ENCODE data around the gene PRKCE. TPM values are rescaled to one million over a fixed set of nuclear protein-coding genes. Genes with fewer than 3 reads are reported as not detected.

Gene PRKCE
- total and polyA plus RNA-seq, 2 donors (not counting 3 experiments of a cell fraction or from before 2014, with no cell fraction given) = 27.9 to 33.9 TPM

DNA sequence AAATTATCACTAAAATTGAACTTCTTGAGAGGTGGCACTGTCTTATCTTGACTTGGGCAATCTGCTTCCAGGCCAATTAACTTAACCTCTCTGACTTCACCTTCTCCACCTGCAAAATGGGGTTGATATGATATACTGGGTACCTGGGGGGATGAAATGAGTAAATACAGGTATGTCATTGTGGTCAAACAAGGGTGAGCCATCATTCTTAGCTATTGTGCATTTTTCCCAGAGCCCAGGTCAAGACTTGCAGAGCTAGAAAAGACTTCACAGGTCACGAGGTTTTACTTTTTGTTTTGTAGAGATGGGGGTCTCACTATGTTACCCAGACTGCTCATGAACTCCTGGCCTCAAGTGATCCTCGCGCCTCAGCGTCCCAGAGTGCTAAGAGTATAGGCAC is 145.0 kb downstream of the PRKCE start:
- POLR2A ChIA-PET = no interaction called here
- dilution Hi-C loops (cut with MboI; ENCODE audit: extremely low pct_ligation_motif_present, low sequenced_read_pairs) = no loop called here
- no peak overlapping the region for H3K4me2 ChIP-seq (ENCODE audit: insufficient read depth, low read length)

More for the DNA sequence above, 145.0 kb downstream of the PRKCE start:
- no peaks in the 10 kb centered on the region for H3K36me3 ChIP-seq (ENCODE audit: control insufficient read depth in 2 of 2, extremely low read depth in 1 of 2, insufficient read depth in 2 of 2, low read length in 2 of 2)
- no peaks in the 10 kb centered on the region for H3K27me3 ChIP-seq (ENCODE audit: control insufficient read depth in 2 of 2, insufficient read depth in 2 of 2, low read length in 2 of 2)
- no TSS peak for BruUV-seq (replicated peaks)
- H3K9me1 ChIP-seq (replicated peaks; ENCODE audit: control insufficient read depth, extremely low read depth, insufficient read depth, low read length) = no peaks in the 10 kb centered on the region
- H3K9ac ChIP-seq (replicated peaks; ENCODE audit: extremely low read depth, insufficient read depth, low read length) = no peak overlapping the region
- no peaks in the 10 kb centered on the region for H4K20me1 ChIP-seq (replicated peaks; ENCODE audit: control insufficient read depth, extremely low read depth, insufficient read depth, low read length)
- TF ChIP-seq FOS (IDR thresholded peaks at IDR 0.05; ENCODE audit: borderline replicate concordance, insufficient read depth, low read length) (no peak), GATA2 (IDR thresholded peaks at IDR 0.05; ENCODE audit: insufficient read depth, insufficient read length, low read depth, low read length) (no peak), POLR2AphosphoS5 (IDR thresholded peaks at IDR 0.05; ENCODE audit: insufficient read depth, low read depth, low read length) (no peak), JUN (IDR thresholded peaks at IDR 0.05; ENCODE audit: borderline replicate concordance, insufficient read depth, insufficient read length, low read depth) (no peak), MYC (IDR thresholded peaks at IDR 0.05; ENCODE audit: low read depth, low read length) (no peak), POLR2A (IDR thresholded peaks at IDR 0.05; ENCODE audit: low read depth, low read length) (no peak), EZH2 (IDR thresholded peaks at IDR 0.05; ENCODE audit: borderline replicate concordance, low read depth, low read length, severe bottlenecking) (no peak)
- TF ChIP-seq, protein P1, sequence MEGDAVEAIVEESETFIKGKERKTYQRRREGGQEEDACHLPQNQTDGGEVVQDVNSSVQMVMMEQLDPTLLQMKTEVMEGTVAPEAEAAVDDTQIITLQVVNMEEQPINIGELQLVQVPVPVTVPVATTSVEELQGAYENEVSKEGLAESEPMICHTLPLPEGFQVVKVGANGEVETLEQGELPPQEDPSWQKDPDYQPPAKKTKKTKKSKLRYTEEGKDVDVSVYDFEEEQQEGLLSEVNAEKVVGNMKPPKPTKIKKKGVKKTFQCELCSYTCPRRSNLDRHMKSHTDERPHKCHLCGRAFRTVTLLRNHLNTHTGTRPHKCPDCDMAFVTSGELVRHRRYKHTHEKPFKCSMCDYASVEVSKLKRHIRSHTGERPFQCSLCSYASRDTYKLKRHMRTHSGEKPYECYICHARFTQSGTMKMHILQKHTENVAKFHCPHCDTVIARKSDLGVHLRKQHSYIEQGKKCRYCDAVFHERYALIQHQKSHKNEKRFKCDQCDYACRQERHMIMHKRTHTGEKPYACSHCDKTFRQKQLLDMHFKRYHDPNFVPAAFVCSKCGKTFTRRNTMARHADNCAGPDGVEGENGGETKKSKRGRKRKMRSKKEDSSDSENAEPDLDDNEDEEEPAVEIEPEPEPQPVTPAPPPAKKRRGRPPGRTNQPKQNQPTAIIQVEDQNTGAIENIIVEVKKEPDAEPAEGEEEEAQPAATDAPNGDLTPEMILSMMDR (IDR thresholded peaks at IDR 0.05; ENCODE audit: extremely low read depth in 1 of 2, insufficient read depth in 1 of 2, low read depth in 1 of 2, low read length in 2 of 2) = no peak
- TF ChIP-seq, protein P2, sequence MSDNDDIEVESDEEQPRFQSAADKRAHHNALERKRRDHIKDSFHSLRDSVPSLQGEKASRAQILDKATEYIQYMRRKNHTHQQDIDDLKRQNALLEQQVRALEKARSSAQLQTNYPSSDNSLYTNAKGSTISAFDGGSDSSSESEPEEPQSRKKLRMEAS (IDR thresholded peaks at IDR 0.05; ENCODE audit: insufficient read depth, insufficient read length) = no peak
- H2AFZ ChIP-seq (ENCODE audit: low read depth, low read length) = no peak overlapping the region
- peaks cover 19% of the 10 kb centered on the region for H3K4me1 ChIP-seq (ENCODE audit: control insufficient read depth, extremely low read depth, insufficient read depth, low read length)
- H3K9me3 ChIP-seq (replicated peaks; ENCODE audit: control insufficient read depth, insufficient read depth, low read length) = no peaks in the 10 kb centered on the region
- intact Hi-C loops (cut with micrococcal nuclease) = no loop called here
- DNase-seq (ENCODE audit: low read depth, low spot score) (no peak), FAIRE-seq (no peak)
- H3K79me2 ChIP-seq (ENCODE audit: control insufficient read depth, insufficient read depth, low read length) = no peaks in the 10 kb centered on the region
- H3K4me3 ChIP-seq (replicated peaks in 1 of 3; ENCODE audit: insufficient read depth in 1 of 3, low read depth in 1 of 3, low read length in 3 of 3) = no peak overlapping the region
- CTCF ChIA-PET = interaction anchor here (4.5 kb wide), 1 partner anchor 18 kb away, joined by 18 read pairs; no protein-coding TSS in a partner anchor
- H3K27ac ChIP-seq (ENCODE audit: insufficient read depth, low read depth, low read length) = no peak overlapping the region
